Mucosa of descending colon (tissue), 3 donors: ENCODE data around the gene NRM. TPM values are rescaled to one million over a fixed set of nuclear protein-coding genes. Genes with fewer than 3 reads are reported as not detected.

Experiments
- ATAC-seq: fragments of 200-7000 bp; cut with Tn5 transposase; one replicate; pipeline ENCODE4 v1.9.1; 2020; ENCODE audit warnings: mild to moderate bottlenecking, moderate library complexity
- DNase-seq, 3 donors: peaks; one replicate each; pipeline ENCODE4 v3.0.0-alpha.2; 2020
- H3K36me3 ChIP-seq: fragments of 200-600 bp; one replicate; pipeline ENCODE4 v1.8.0; 2021; ENCODE audit warnings: low read depth, mild to moderate bottlenecking
- H3K4me1 ChIP-seq: fragments of 200-600 bp; one replicate; pipeline ENCODE4 v1.8.0; 2021; ENCODE audit warnings: low read depth, mild to moderate bottlenecking
- H3K4me3 ChIP-seq: fragments of 200-600 bp; one replicate; pipeline ENCODE4 v1.8.0; 2021; ENCODE audit warnings: mild to moderate bottlenecking
- H3K9me3 ChIP-seq: fragments of 200-600 bp; one replicate; pipeline ENCODE4 v1.8.0; 2021; ENCODE audit warnings: mild to moderate bottlenecking
- CTCF ChIP-seq: fragments of 200-600 bp; IDR thresholded peaks from one replicate; pipeline ENCODE4 v1.8.0; 2022; ENCODE audit warnings: antibody characterized with exemption, mild to moderate bottlenecking
- intact Hi-C, 2 donors: fragments of 100-400 bp; cut with DNase I in 1 of 2; cut with micrococcal nuclease in 1 of 2; formaldehyde crosslinking; loops; one replicate each; pipeline versions ENCODE4 v1.11.0 to v1.11.1; 2022; cut with DNase I, micrococcal nuclease
- total RNA-seq, 3 donors: library from RNA; stranded (reverse); fragmentation: NEBNext Ultra II Directional in 2 of 3; extraction: Animal tissue kit (Norgen Biotek cat#: 25700) in 2 of 3; gene quantifications; one replicate each; pipeline versions ENCODE4 v1.2.1 to v1.2.4, GENCODE V29; 2021 to 2023
- donor health status: DM: no; HTN: no; CAD: no; lungs with moderate emphysema.
- donor health status: DM: no; HTN: no; CAD: no.
- donor health status: DM: no; HTN: yes; CAD: no.

NRM gene
- total RNA-seq, 3 donors from 2014 or later: 4.3 to 10.2 (median 6.1) TPM

GRCh38 chr6:30707281-30707850 lies 16.6 kb upstream of the NRM start:
- no peak for TF ChIP-seq CTCF
- no peaks in the 10 kb centered on the region for H3K9me3 ChIP-seq
- intact Hi-C loops: no loop called here
- peak; percentile 73 for ATAC-seq
- H3K4me1 ChIP-seq: no peaks in the 10 kb centered on the region
- DNase-seq: peak in 2 of 3 donors; percentile 10 to 50
- H3K36me3 ChIP-seq: no peaks in the 10 kb centered on the region
- H3K4me3 ChIP-seq: no peak overlapping the region

GRCh38 chr6:30705620-30706019 lies 14.8 kb upstream of the NRM start:
- no peak for TF ChIP-seq CTCF
- intact Hi-C loops: no loop called here
- ATAC-seq (no peak), DNase-seq (no peak)
- H3K4me1 ChIP-seq: no peaks in the 10 kb centered on the region
- H3K9me3 ChIP-seq: no peaks in the 10 kb centered on the region
- no peaks in the 10 kb centered on the region for H3K36me3 ChIP-seq
- no peak overlapping the region for H3K4me3 ChIP-seq

- Histone ChIP-seq H3K4me1 (no peaks in the 10 kb centered on the region), H3K4me3 (no peak overlapping the region), H3K36me3 (no peaks in the 10 kb centered on the region), H3K9me3 (no peaks in the 10 kb centered on the region)
- intact Hi-C loops: no loop called here
- peak in 1 of 3 donors; percentile 13 for DNase-seq
- no peak for ATAC-seq
- no peak for TF ChIP-seq CTCF
Observed at GRCh38 chr6:30703821-30704220, 13.0 kb upstream of the NRM start.

GRCh38 chr6:30703011-30703410 lies 12.2 kb upstream of the NRM start:
- Histone ChIP-seq H3K4me1 (no peaks in the 10 kb centered on the region), H3K4me3 (no peak overlapping the region), H3K9me3 (no peaks in the 10 kb centered on the region), H3K36me3 (no peaks in the 10 kb centered on the region)
- ATAC-seq: no peak
- intact Hi-C loops: no loop called here
- DNase-seq: peak in 1 of 3 donors; percentile 36
- no peak for TF ChIP-seq CTCF

GRCh38 chr6:30700340-30700739 lies 9.6 kb upstream of the NRM start:
- ATAC-seq (peak; percentile 84), DNase-seq (peak in 1 of 3 donors; percentile 55)
- intact Hi-C loops: no loop called here
- H3K4me3 ChIP-seq: no peak overlapping the region
- no peaks in the 10 kb centered on the region for H3K4me1 ChIP-seq
- H3K9me3 ChIP-seq: no peaks in the 10 kb centered on the region
- no peak for TF ChIP-seq CTCF
- no peaks in the 10 kb centered on the region for H3K36me3 ChIP-seq

- ATAC-seq: no peak
- no peaks in the 10 kb centered on the region for H3K9me3 ChIP-seq
- peak in 1 of 3 donors; percentile 24 for DNase-seq
Observed at GRCh38 chr6:30696432-30696831, 5.6 kb upstream of the NRM start.

More at GRCh38 chr6:30696432-30696831, 5.6 kb upstream of the NRM start:
- Histone ChIP-seq H3K36me3 (no peaks in the 10 kb centered on the region), H3K4me1 (peaks cover under 1% of the 10 kb centered on the region), H3K4me3 (no peak overlapping the region)
- no peak for TF ChIP-seq CTCF
- intact Hi-C loops: no loop called here
